Esophagus muscularis mucosa (tissue), 4 donors: Measurements from ENCODE around the gene XPO4. TPM values are rescaled to one million over a fixed set of nuclear protein-coding genes. Genes with fewer than 3 reads are reported as not detected.
"Not testable (repeated sequence)": the region's sequence is repeated elsewhere in the genome, so short reads cannot be mapped to it uniquely, and the experiment has no call there.

Experiments
- DNase-seq: peaks from one replicate; pipeline ENCODE4 v3.0.0-alpha.2; 2017; ENCODE audit errors: extremely low spot score
- H3K27ac ChIP-seq, 4 donors: fragments of 200-600 bp; sonication (generic); replicated peaks in 1 of 4; 1 replicate in 3 of 4; 2 replicates in 1 of 4; pipeline ENCODE4 v1.5.1; 2016 to 2019; ENCODE audit warnings: mild to moderate bottlenecking in 1 of 4
- H3K27me3 ChIP-seq, 4 donors: fragments of 200-600 bp; sonication (generic); one replicate each; pipeline versions ENCODE4 v1.5.1 to v1.6.0; 2016 to 2019
- H3K36me3 ChIP-seq, 4 donors: fragments of 200-600 bp; sonication (generic); one replicate each; pipeline ENCODE4 v1.5.1; 2016 to 2019
- H3K4me1 ChIP-seq, 4 donors: fragments of 200-600 bp; sonication (generic); one replicate each; pipeline ENCODE4 v1.5.1; 2016 to 2019
- H3K4me3 ChIP-seq, 4 donors: fragments of 200-600 bp; sonication (generic); 1 replicate in 2 of 4; 2 replicates in 2 of 4; pipeline ENCODE4 v1.5.1; 2016 to 2019; ENCODE audit warnings: mild to moderate bottlenecking in 4 of 4, moderate library complexity in 1 of 4
- H3K9me3 ChIP-seq, 4 donors: fragments of 200-600 bp; sonication (generic); 1 replicate in 3 of 4; 2 replicates in 1 of 4; pipeline ENCODE4 v1.5.1; 2016 to 2019
- CTCF ChIP-seq, 3 experiments: fragments of 200-600 bp in 2 of 3; fragments of 450-650 bp in 1 of 3; sonication (generic) in 2 of 3; IDR thresholded peaks; one replicate each; pipeline ENCODE4 v1.5.1; 2017 to 2019; ENCODE audit warnings: antibody characterized with exemption in 3 of 3, mild to moderate bottlenecking in 2 of 3, moderate library complexity in 1 of 3
- EP300 ChIP-seq: sonication (generic); formaldehyde crosslinking; IDR thresholded peaks from one replicate; pipeline ENCODE4 v1.6.1; 2017; ENCODE audit warnings: antibody characterized with exemption
- POLR2A ChIP-seq: fragments of 450-650 bp; IDR thresholded peaks from one replicate; pipeline ENCODE4 v1.6.1; 2017; ENCODE audit warnings: antibody characterized with exemption, moderate library complexity, mild to moderate bottlenecking, low read depth
- POLR2AphosphoS5 ChIP-seq, 2 donors: sonication (generic); formaldehyde crosslinking; IDR thresholded peaks; one replicate each; pipeline ENCODE4 v1.6.1; 2017; ENCODE audit warnings: antibody characterized with exemption in 2 of 2
- WGBS: methylation state at CpG from one replicate; pipeline ENCODE4 v1.1.5; 2018; 5-methylcytosine and 5-hydroxymethylcytosine counted together
- intact Hi-C: fragments of 100-400 bp; cut with DNase I; formaldehyde crosslinking; loops from one replicate; pipeline ENCODE4 v1.15.1; 2023
- total RNA-seq, 4 donors: library from RNA; depleted of rRNA; stranded (reverse); fragments of >200 nt; gene quantifications; one replicate each; pipeline versions ENCODE4 v1.1.0 to v1.2.1, GENCODE V29; 2016

The XPO4 gene
- total RNA-seq: 10 to 100 TPM; 12.6 to 17.3 (median 15.2) TPM

GRCh38 chr13:20902438-20903163, at the start of gene XPO4:
TSS of gene XPO4 (minus strand) at chr13:20902746. CDS start at chr13:20902738, 8 bp downstream.
- peak; percentile 93 for DNase-seq

GRCh38 chr13:20948001-20948400, 45.5 kb upstream of the XPO4 start:
- H3K36me3 ChIP-seq, H3K27ac ChIP-seq, H3K9me3 ChIP-seq, DNase-seq, H3K4me3 ChIP-seq, intact Hi-C loops: not testable (repeated sequence)
- Histone ChIP-seq H3K27me3 (peaks cover 0 to 11% (median 0%) of the 10 kb centered on the region in 4 donors), H3K4me1 (peaks cover 5 to 17% (median 16%) of the 10 kb centered on the region in 4 donors)
- WGBS: 93% methylated on average over 3 of the region's 3 CpGs

More at GRCh38 chr13:20902438-20903163, at the start of gene XPO4:
- H3K36me3 ChIP-seq: peaks cover 0 to 8% (median 4%) of the 10 kb centered on the region in 4 donors
- WGBS: 0% methylated on average over 12 of the region's 81 CpGs
- peak within 1 kb of the TSS; percentile 90 to 98 (median 92) for H3K27ac ChIP-seq
- intact Hi-C loops: no loop called here
- TF ChIP-seq CTCF (IDR thresholded peaks at IDR 0.05): no peak
- TF ChIP-seq POLR2AphosphoS5 (IDR thresholded peaks at IDR 0.05): peak; percentile 54 to 57
- H3K9me3 ChIP-seq: no peaks in the 10 kb centered on the region
- H3K27me3 ChIP-seq: no peaks in the 10 kb centered on the region
- peak within 1 kb of the TSS; percentile 80 to 94 (median 86) for H3K4me3 ChIP-seq
- H3K4me1 ChIP-seq: peaks cover 17 to 34% (median 28%) of the 10 kb centered on the region in 4 donors

- TF ChIP-seq EP300 (no peak), POLR2AphosphoS5 (IDR thresholded peaks at IDR 0.05) (no peak), POLR2A (no peak), CTCF (IDR thresholded peaks at IDR 0.05) (no peak)
- no peak for DNase-seq
- WGBS: 9% methylated on average over 25 of the region's 29 CpGs
- no peaks in the 10 kb centered on the region for H3K36me3 ChIP-seq
- peaks cover 5 to 19% (median 18%) of the 10 kb centered on the region in 4 donors for H3K4me1 ChIP-seq
- H3K4me3 ChIP-seq: peak overlapping the region; percentile 26 to 36 (median 31)
- peaks cover 0 to 11% (median 0%) of the 10 kb centered on the region in 4 donors for H3K27me3 ChIP-seq
- H3K9me3 ChIP-seq: no peaks in the 10 kb centered on the region
- intact Hi-C loops: no loop called here
- no peak overlapping the region for H3K27ac ChIP-seq
These were observed 43.4 kb upstream of the XPO4 start for GRCh38 chr13:20945952-20946383.

- H3K4me3 ChIP-seq: peak overlapping the region in 3 of 4 donors; percentile 10 to 18 (median 13)
- intact Hi-C loops: loop anchor here (2.0 to 5.0 kb wide), 4 partner anchors 124 to 536 kb away; partner anchors contain the start of genes MRPL57 and SKA3
- peaks cover 0 to 11% (median 0%) of the 10 kb centered on the region in 4 donors for H3K27me3 ChIP-seq
- H3K36me3 ChIP-seq: no peaks in the 10 kb centered on the region
- no peak for TF ChIP-seq POLR2A
- no peak for TF ChIP-seq EP300
- TF ChIP-seq POLR2AphosphoS5 (IDR thresholded peaks at IDR 0.05): no peak
- TF ChIP-seq CTCF (IDR thresholded peaks at IDR 0.05): no peak
- peaks cover 8 to 24% (median 20%) of the 10 kb centered on the region in 4 donors for H3K4me1 ChIP-seq
- no peak for DNase-seq
- WGBS: 64% methylated on average over 22 of the region's 22 CpGs
- H3K27ac ChIP-seq: peak overlapping the region; percentile 66 to 75 (median 70)
- no peaks in the 10 kb centered on the region for H3K9me3 ChIP-seq
These were observed 40.5 kb upstream of the XPO4 start for GRCh38 chr13:20942938-20943559.

- not testable (repeated sequence) for H3K27me3 ChIP-seq, H3K9me3 ChIP-seq, H3K4me3 ChIP-seq, H3K27ac ChIP-seq, H3K36me3 ChIP-seq, DNase-seq
- H3K4me1 ChIP-seq: peaks cover 8 to 17% (median 12%) of the 10 kb centered on the region in 4 donors
- 90% methylated on average over 10 of the region's 10 CpGs for WGBS
- intact Hi-C loops: loop anchor here (5.0 kb wide), 2 partner anchors 127 to 237 kb away; partner anchors contain the start of genes MRPL57 and SKA3
These were observed 38.0 kb upstream of the XPO4 start for GRCh38 chr13:20940511-20940910.
